Erythroblast (primary cell): ENCODE data around the gene BCKDHB.

Experiments
- GATA1 ChIP-seq: IDR thresholded peaks from 2 replicates; pipeline ENCODE4 v1.6.1; 2011; ENCODE audit warnings: low read depth, mild to moderate bottlenecking, control low read depth, low read length, moderate library complexity
- POLR2A ChIP-seq: IDR thresholded peaks from 2 replicates; pipeline ENCODE4 v1.6.1; 2011; ENCODE audit warnings: mild to moderate bottlenecking, low read length

- TF ChIP-seq POLR2A = no peak
- TF ChIP-seq GATA1 = no peak
Measured at GRCh38 chr6:80249897-80250296, 143.4 kb downstream of the BCKDHB start.
